Measurements from ENCODE around the gene TECPR1.
A peak's percentile ranks its signal among the peaks of the same experiment; 100 is the strongest.

DNA sequence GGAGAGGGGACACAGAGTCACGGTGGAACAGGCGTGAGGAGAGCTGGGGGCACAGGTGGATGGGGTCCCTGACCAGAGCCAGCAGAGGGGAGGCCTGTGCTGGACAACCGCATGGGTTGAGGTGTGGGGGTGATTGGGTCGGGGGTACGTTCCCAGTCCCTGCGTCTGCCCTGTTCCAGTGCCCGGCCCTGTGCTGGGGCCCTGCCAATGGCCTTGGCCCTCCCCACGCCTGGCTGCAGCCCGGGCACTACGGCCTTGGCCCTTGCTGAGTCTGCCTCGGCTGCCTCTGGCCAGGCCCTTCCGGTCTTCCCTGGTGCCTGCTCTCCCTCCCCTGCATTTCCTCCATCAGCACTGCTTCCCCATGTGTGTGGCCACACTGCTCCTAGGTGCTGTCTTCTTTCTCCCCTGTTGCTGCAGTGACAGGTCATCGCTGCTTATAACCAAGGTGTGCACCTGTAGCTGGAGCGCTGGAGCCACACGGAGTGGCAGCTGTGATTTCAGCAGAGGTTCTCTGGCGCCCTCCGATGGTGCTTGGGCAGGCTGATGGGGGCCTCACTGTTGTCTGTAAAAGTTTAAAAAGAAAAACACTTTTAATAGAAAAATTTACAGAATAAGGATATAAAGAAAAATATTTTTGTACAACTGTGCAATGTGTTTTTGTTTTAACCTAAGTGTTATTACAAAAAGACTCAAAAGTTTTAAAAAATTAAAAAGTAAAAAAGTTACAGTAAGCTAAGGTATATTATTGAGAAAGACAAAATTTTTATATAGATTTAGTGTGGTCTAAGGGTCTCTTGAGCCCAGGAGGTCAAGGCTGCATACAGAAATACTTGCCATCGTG, 86.0 kb downstream of the TECPR1 start:
- TF ChIP-seq CTCF (IDR thresholded peaks at IDR 0.05): peak in 1 of 3 donors; percentile 14
- TF ChIP-seq EP300 (IDR thresholded peaks at IDR 0.05): no peak
